NCI-H187 treated with DMSO at 0.1 percent for 48 hours (cell line): Measurements from ENCODE around the gene SMIM33.
"Not testable (repeated sequence)": the region's sequence is repeated elsewhere in the genome, so short reads cannot be mapped to it uniquely, and the experiment has no call there.

ENCODE experiments used
- DNase-seq: peaks from one replicate; lab custom pipeline; 2025; lab: John Stamatoyannopoulos, UW

The SMIM33 gene

GRCh38 chr5:139457241-139457640, 13.6 kb upstream of the SMIM33 start:
- no peak for DNase-seq

DNA sequence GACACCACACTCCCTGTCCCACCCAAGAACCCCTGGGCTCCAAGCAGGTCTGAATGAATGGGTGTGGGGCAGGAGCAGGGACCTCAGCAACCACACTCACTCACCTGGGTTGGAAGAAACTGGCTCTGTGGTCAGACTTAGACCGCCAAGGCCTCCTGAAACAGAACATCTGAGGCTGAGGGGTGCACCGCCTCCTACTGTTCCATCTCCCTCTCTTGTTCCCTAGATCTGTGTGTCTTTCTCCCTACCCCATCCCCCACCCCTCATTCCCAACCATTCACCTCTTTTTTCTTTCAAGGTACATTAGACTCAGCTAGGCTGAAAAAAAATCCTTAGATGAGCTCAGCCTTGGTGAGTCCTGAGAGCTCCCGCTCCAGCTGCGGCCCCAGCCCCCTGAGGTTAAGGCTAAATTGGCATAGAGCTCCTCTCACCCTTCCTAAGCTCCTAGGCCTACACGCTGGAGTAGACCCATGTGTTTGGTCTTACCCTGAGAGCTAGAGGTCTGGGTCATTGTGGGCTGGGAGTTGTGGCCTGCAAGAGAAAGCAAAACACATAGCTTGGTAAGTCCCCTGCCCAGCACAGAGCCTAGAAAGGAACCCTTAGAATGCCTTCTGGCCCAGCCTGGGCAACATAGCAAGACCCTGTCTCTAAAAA, 13.0 kb upstream of the SMIM33 start:
- DNase-seq = no peak

DNA sequence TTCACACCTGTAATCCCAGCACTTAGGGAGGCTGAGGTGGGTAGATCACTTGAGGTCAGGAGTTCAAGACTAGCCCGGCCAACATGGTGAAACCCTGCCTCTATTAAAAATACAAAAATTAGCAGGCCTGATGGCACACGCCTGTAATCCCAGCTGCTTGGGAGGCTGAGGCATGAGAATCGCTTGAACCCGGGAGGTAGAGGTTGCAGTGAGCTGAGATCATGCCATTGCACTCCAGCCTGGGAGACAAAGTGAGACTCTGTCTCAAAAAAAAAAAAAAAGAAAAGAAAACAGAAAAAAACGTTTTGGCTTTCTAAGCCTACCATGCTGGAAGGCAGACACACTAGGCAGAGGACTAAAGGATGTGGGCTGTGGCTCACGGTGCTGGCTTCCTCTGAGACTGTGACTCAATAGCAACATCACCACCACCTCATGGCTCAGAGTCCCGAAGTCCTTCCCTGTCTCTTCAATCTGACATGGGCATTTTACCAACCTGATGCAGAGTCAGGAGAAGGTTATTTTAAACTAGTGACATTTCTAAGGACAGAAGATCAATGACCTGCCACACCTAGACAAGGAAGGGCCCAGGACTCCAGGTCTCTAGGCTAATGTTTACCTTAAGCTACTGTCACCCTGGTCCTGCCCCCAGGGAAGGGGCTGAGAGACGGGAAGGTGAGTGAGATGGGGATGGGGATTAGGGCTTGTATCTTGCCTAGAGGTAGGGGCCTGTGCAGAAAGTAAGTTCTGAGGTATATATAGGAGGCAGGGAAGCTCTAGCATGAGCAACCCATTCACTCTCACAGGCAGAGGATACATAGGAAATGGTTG, 12.0 kb upstream of the SMIM33 start:
- no peak for DNase-seq

DNA sequence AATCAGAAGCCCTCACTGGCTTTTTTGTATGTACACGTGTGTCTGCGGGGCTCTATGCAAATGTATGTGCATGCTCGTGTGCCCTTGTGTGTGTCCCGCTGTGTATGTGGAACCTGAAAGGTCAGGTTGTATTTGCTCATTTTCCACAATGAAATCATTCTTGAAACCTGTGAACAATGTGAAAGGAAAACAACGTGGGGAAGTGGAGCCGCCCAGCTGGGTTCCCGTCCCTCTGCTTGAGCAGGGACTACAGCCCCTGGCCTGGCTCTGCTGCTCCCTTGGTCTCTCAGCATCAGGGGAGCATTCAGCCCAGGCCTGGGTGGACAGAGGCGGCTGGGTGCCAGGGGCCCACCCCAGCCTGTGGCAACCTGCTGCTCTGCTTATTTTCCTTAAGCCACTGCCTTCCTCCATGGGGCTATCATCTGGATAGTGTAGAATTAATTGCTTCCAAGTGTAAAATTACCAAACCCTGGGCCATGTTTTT, 11.3 kb upstream of the SMIM33 start:
- no peak for DNase-seq

GRCh38 chr5:139460455-139460854, 10.3 kb upstream of the SMIM33 start:
- no peak for DNase-seq

DNA sequence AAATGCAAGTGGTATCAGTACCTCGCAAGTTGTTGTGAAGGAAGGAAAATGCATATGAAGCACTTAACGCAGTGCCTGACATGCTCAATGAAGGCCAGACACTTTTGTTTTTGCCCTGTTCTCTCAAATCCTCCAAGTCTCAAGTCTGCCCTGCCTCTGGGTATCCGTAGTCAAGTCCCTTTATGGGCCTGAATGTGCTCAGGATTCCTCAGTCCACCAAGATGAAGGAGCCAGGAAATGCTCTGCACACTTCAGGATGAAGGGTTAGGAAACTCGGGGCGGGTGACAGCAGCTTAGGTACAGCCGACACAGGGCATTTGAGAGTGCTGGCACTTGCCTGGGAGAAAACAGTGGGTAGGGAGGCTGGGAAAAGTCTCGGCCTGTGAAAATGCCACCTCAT, 9.6 kb upstream of the SMIM33 start:
- DNase-seq = no peak

DNA sequence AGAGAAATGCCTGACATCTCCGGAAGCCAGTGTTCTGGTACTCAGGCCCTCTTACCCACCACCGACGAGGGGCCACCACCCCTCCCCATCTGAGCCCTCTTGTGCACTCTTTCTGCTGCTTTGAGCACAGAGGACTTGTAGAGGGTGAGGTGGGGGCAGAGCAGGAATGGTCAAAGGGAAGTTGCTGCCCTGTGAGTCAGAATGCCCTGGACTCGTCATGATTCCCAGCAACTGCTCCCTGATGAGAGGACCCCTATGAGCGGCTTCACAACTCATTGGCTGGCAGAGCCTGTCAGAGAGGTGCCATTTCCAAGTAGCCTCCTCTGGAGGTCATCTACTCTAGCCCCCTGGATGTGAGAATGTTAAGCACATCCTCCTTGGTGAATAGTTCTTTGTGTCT, 9.1 kb upstream of the SMIM33 start:
- DNase-seq = no peak

GRCh38 chr5:139462586-139463276, 8.1 kb upstream of the SMIM33 start, which contains the start of gene ECSCR:
ECSCR (minus strand) TSS chr5:139462743; CDS start chr5:139462670, 73 bp downstream.
- DNase-seq = no peak

DNA sequence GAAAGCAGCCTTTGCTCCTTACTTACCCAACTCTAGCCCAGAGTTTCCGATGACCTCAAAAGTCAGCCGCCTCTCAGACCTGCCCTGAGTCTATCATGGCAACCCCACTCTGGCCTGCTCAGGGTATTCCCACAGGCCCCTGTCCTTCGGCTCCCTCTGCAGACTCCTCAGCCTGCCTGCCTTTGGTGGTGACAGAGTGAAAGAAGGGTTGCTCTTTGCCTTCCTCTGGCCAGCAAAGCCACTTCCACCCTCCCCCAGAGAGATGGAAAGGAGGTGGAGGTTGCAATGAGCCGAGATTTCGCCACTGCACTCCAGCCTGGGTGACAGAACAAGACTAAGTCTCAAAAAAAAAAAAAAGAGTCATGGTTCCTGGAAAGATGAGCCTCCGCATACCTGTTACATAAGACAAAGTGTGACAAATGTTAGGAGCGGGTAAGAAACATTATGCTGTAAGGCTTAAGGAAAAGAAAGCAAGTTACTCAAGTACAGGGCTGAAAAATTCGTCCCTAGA, 2.3 kb upstream of the SMIM33 start:
- DNase-seq = no peak

- no peak for DNase-seq
Observed at GRCh38 chr5:139472386-139473030, 1.7 kb downstream of the SMIM33 start.

DNA sequence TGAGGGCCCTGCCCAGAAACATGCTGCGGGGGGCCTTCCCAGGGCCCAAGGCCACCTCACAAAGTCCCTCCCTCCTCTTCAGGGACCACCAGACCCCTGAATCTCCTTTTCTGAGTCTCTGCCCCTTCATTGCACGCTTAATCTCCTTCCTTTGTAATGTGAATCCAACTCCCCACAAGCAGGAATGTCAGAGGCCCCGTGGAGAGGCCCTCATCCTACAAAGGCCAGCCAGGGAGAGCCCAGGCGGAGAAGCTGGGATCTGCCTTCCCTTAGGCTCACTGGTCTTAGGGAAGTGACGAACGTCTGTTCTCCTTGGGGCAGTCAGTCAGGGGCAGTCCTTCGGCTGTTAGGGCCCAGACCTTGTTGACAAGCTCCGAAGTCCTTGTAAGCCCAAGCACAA, 2.3 kb downstream of the SMIM33 start:
- no peak for DNase-seq

GRCh38 chr5:139473565-139473964, 2.8 kb downstream of the SMIM33 start:
- no peak for DNase-seq

GRCh38 chr5:139474890-139475791, 4.3 kb downstream of the SMIM33 start:
- DNase-seq = peak; percentile 76

DNA sequence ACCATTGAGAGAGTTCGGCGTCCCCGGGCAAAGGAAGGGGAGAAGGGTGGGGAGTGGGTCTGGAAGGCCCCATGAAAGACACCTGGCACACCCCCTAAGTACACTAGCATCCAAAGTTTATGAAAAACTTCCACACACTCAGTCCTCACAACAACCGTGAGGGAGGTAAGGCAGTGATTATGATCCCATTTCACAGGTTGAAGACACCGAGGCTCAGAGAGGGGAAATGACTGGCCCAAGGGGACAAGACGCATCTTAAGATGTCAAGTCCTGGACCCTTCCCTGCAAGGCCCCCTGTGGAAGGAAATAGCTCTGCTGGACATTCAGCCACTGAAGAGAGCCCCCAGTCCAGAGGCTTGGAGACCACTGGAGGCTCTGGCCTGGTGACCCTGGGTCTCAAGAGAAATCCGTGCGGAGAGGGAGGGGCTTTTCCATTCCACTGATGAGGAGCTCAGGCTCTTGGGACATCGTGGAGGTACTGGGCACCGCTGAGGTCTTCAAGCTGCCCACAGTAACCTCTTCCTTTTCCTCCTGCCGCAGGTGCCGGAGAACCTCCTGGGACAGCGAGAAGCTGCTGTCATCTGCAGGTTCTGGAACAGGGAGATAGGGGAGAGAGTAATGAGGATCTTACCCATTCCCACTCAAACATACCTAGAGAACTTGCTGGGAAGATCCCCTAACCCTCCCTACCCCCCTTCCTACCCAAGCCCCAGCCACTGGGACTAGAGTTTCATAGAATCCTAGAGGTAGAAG, 5.2 kb downstream of the SMIM33 start:
- DNase-seq = no peak

DNA sequence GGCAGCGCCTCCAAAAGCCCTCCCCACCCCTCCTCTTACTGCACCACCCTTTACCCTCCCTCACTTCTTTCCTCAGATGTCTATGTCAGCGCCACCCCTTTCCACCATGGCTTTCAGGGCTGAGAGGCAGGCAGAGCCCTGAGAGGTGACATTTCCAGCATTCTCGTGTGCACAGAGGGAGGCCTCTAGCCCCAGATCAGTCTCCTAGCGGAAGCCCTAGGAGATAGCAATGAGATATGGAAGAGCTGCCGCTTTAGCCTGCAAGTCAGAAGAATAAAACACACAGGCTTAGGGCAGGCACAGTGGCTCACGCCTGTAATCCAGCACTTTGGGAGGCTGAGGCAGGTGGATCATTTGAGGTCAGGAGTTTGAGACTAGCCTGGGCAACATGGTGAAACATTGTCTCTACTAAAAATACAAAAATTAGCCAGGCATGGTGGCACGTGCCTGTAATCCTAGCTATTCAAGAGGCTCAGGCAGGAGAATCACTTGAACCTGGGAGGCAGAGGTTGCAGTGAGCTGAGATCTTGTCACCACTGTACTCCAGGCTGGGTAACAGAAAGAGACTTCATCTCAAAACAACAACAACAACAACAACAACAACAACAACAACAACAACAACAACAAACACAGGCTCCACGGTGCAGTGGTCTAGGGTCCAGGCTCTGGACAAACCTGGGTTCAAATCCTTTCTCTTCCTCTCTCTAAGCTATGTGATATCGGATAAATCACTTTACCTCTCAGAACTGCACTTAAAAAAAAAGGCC, 8.0 kb downstream of the SMIM33 start:
- not testable (repeated sequence) for DNase-seq

GRCh38 chr5:139479729-139480128, 8.9 kb downstream of the SMIM33 start:
- not testable (repeated sequence) for DNase-seq

- no peak for DNase-seq
Observed at GRCh38 chr5:139481122-139481533, 10.3 kb downstream of the SMIM33 start.

- no peak for DNase-seq
Observed at GRCh38 chr5:139481580-139482049, 10.8 kb downstream of the SMIM33 start.
